OCI-LY7 (cell line): ENCODE results near the gene CTTNBP2NL. TPM values are rescaled to one million over a fixed set of nuclear protein-coding genes. Genes with fewer than 3 reads are reported as not detected.

ENCODE experiments used
- BruUV-seq: library from RNA; stranded (reverse); fragments of 400-500 nt; replicated peaks from 2 replicates; lab custom pipeline; 2021; lab: Mats Ljungman, UMichigan
- CTCF ChIA-PET: fragments of 300-600 bp; sonication (Branson Sonifier 250); formaldehyde crosslinking; loops from one replicate; lab custom pipeline; 2022; ENCODE audit warnings: antibody characterized with exemption; ENCODE audit not compliant: unreplicated experiment; lab: Charles Lee
- POLR2A ChIA-PET: fragments of 300-600 bp; sonication (Branson Sonifier 250); formaldehyde crosslinking; loops from one replicate; lab custom pipeline; 2022; ENCODE audit warnings: antibody characterized with exemption; lab: Charles Lee
- DNase-seq: peaks from one replicate; pipeline ENCODE4 v3.0.0-alpha.2; 2015; ENCODE audit warnings: low spot score
- H2AFZ ChIP-seq: fragments of 200-600 bp; sonication (generic), shearing (Covaris generic); 2 replicates; pipeline ENCODE4 v1.6.1; 2014; ENCODE audit warnings: mild to moderate bottlenecking, antibody characterized with exemption, low read length, moderate library complexity
- H3K27ac ChIP-seq: fragments of 200-600 bp; sonication (generic); 2 replicates; pipeline ENCODE4 v1.5.1; 2014; ENCODE audit warnings: mixed run types, low read depth, mild to moderate bottlenecking, moderate library complexity, low read length, inconsistent platforms; ENCODE audit not compliant: poor library complexity, severe bottlenecking
- H3K36me3 ChIP-seq: fragments of 200-600 bp; sonication (generic); 2 replicates; pipeline ENCODE4 v1.6.1; 2014; ENCODE audit warnings: mild to moderate bottlenecking, antibody characterized with exemption, low read length, moderate library complexity, mixed read lengths; ENCODE audit not compliant: insufficient read depth
- H3K4me1 ChIP-seq: fragments of 200-600 bp; sonication (generic); 2 replicates; pipeline ENCODE4 v1.5.1; 2014; ENCODE audit warnings: mild to moderate bottlenecking, low read length; ENCODE audit not compliant: insufficient read depth, poor library complexity, severe bottlenecking
- H3K4me2 ChIP-seq: fragments of 200-600 bp; sonication (generic); 2 replicates; pipeline ENCODE4 v1.6.1; 2014; ENCODE audit warnings: mild to moderate bottlenecking, low read length
- H3K4me3 ChIP-seq: fragments of 200-600 bp; sonication (generic); 2 replicates; pipeline ENCODE4 v1.5.1; 2014; ENCODE audit warnings: mild to moderate bottlenecking, low read depth, low read length; ENCODE audit not compliant: poor library complexity, severe bottlenecking
- H3K79me2 ChIP-seq: fragments of 200-600 bp; sonication (generic); 2 replicates; pipeline ENCODE4 v1.6.1; 2016; ENCODE audit warnings: low read depth, mild to moderate bottlenecking, low read length, moderate library complexity, mixed read lengths; ENCODE audit not compliant: insufficient read depth
- H3K9me2 ChIP-seq: fragments of 200-600 bp; sonication (generic); 2 replicates; pipeline ENCODE4 v1.6.1; 2016; ENCODE audit warnings: mild to moderate bottlenecking, low read length, mixed read lengths; ENCODE audit not compliant: insufficient read depth
- H3K9me3 ChIP-seq: fragments of 200-600 bp; sonication (generic); 2 replicates; pipeline ENCODE4 v1.6.1; 2014; ENCODE audit warnings: mild to moderate bottlenecking, mixed run types, low read length, mixed read lengths
- H4K20me1 ChIP-seq: fragments of 200-600 bp; sonication (generic); 2 replicates; pipeline ENCODE4 v1.6.1; 2014; ENCODE audit warnings: mild to moderate bottlenecking, antibody characterized with exemption, low read length, moderate library complexity, mixed read lengths; ENCODE audit not compliant: insufficient read depth
- EZH2phosphoT487 ChIP-seq: fragments of 200-600 bp; sonication (generic); IDR thresholded peaks from 2 replicates; pipeline ENCODE4 v1.6.1; 2018; ENCODE audit warnings: low read depth, borderline replicate concordance, mild to moderate bottlenecking, mixed run types, antibody characterized with exemption, low read length, moderate library complexity, mixed read lengths
- intact Hi-C: fragments of 100-400 bp; cut with micrococcal nuclease; formaldehyde crosslinking; loops from one replicate; pipeline ENCODE4 v1.10.0; 2022; ENCODE audit not compliant: unreplicated experiment
- total RNA-seq, 2 experiments: library from RNA; depleted of rRNA in 1 of 2; stranded (reverse); fragments of >200 nt in 1 of 2; shearing (Covaris generic) in 1 of 2; gene quantifications; 2 replicates each; pipeline ENCODE4 v1.2.3, GENCODE V29; 2014 to 2022
- TF ChIP-seq, protein P1 (sequence below): fragments of 200-600 bp; sonication (generic); conservative IDR thresholded peaks from 2 replicates; pipeline ENCODE4 v1.5.1; 2014; ENCODE audit warnings: mild to moderate bottlenecking, antibody characterized with exemption, low read length, moderate library complexity, mixed read lengths

The CTTNBP2NL gene
- total RNA-seq, 2 experiments from 2014 or later = 1.5 to 8.7 TPM

- no TSS peak for BruUV-seq
- no peak overlapping the region for H3K4me3 ChIP-seq
- TF ChIP-seq EZH2phosphoT487 = no peak
- TF ChIP-seq, protein P1, sequence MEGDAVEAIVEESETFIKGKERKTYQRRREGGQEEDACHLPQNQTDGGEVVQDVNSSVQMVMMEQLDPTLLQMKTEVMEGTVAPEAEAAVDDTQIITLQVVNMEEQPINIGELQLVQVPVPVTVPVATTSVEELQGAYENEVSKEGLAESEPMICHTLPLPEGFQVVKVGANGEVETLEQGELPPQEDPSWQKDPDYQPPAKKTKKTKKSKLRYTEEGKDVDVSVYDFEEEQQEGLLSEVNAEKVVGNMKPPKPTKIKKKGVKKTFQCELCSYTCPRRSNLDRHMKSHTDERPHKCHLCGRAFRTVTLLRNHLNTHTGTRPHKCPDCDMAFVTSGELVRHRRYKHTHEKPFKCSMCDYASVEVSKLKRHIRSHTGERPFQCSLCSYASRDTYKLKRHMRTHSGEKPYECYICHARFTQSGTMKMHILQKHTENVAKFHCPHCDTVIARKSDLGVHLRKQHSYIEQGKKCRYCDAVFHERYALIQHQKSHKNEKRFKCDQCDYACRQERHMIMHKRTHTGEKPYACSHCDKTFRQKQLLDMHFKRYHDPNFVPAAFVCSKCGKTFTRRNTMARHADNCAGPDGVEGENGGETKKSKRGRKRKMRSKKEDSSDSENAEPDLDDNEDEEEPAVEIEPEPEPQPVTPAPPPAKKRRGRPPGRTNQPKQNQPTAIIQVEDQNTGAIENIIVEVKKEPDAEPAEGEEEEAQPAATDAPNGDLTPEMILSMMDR = no peak
- H3K9me3 ChIP-seq = no peaks in the 10 kb centered on the region
- H2AFZ ChIP-seq = no peak overlapping the region
- intact Hi-C loops = no loop called here
- CTCF ChIA-PET = no interaction called here
- no peaks in the 10 kb centered on the region for H3K79me2 ChIP-seq
- POLR2A ChIA-PET = interaction anchor here (1.0 to 1.3 kb wide), 3 partner anchors 12 to 21 kb away, joined by 4 to 6 read pairs (median 5); no protein-coding TSS in a partner anchor
- H3K4me1 ChIP-seq = no peaks in the 10 kb centered on the region
- H3K4me2 ChIP-seq = no peak overlapping the region
- H3K9me2 ChIP-seq = no peaks in the 10 kb centered on the region
- no peaks in the 10 kb centered on the region for H3K36me3 ChIP-seq
- DNase-seq = no peak
- H4K20me1 ChIP-seq = no peaks in the 10 kb centered on the region
- H3K27ac ChIP-seq = no peak overlapping the region
Observed at GRCh38 chr1:112446411-112446810, 50.4 kb downstream of the CTTNBP2NL start.

- Histone ChIP-seq H3K9me3 (no peaks in the 10 kb centered on the region), H2AFZ (no peak overlapping the region), H3K27ac (no peak overlapping the region), H3K9me2 (no peaks in the 10 kb centered on the region), H3K4me2 (no peak overlapping the region), H3K4me3 (no peak overlapping the region), H3K36me3 (no peaks in the 10 kb centered on the region), H4K20me1 (no peaks in the 10 kb centered on the region), H3K79me2 (no peaks in the 10 kb centered on the region), H3K4me1 (no peaks in the 10 kb centered on the region)
- no peak for DNase-seq
- BruUV-seq = no TSS peak
- POLR2A ChIA-PET = no interaction called here
- TF ChIP-seq, protein P1 = no peak
- TF ChIP-seq EZH2phosphoT487 = no peak
- intact Hi-C loops = no loop called here
- CTCF ChIA-PET = no interaction called here
Observed at GRCh38 chr1:112448904-112449629, 53.1 kb downstream of the CTTNBP2NL start.

GRCh38 chr1:112449630-112449983 is 53.6 kb downstream of the CTTNBP2NL start:
- no peak overlapping the region for H3K27ac ChIP-seq
- H3K4me3 ChIP-seq = no peak overlapping the region
- DNase-seq = no peak
- no peaks in the 10 kb centered on the region for H3K36me3 ChIP-seq
- H4K20me1 ChIP-seq = no peaks in the 10 kb centered on the region
- no peak overlapping the region for H2AFZ ChIP-seq
- no peak overlapping the region for H3K4me2 ChIP-seq
- no peaks in the 10 kb centered on the region for H3K79me2 ChIP-seq
- intact Hi-C loops = no loop called here
- no peaks in the 10 kb centered on the region for H3K9me3 ChIP-seq
- H3K4me1 ChIP-seq = no peaks in the 10 kb centered on the region
- POLR2A ChIA-PET = no interaction called here
- CTCF ChIA-PET = no interaction called here
- TF ChIP-seq, protein P1 = no peak
- TF ChIP-seq EZH2phosphoT487 = no peak
- H3K9me2 ChIP-seq = no peaks in the 10 kb centered on the region
- BruUV-seq = no TSS peak
